Suprapubic skin (tissue), 4 donors: Measurements from ENCODE around the gene SAMD4A.

Experiments
- CTCF ChIP-seq, 2 donors: fragments of 200-600 bp in 1 of 2; fragments of 450-650 bp in 1 of 2; sonication (generic) in 1 of 2; IDR thresholded peaks; one replicate each; pipeline ENCODE4 v1.5.1; 2016 to 2019; ENCODE audit warnings: antibody characterized with exemption in 2 of 2, mild to moderate bottlenecking in 1 of 2, moderate library complexity in 1 of 2
- EP300 ChIP-seq: sonication (generic); formaldehyde crosslinking; IDR thresholded peaks from one replicate; pipeline ENCODE4 v1.6.1; 2017; ENCODE audit warnings: antibody characterized with exemption
- POLR2A ChIP-seq, 2 donors: fragments of 450-650 bp; IDR thresholded peaks; one replicate each; pipeline ENCODE4 v1.6.1; 2017; ENCODE audit warnings: antibody characterized with exemption in 2 of 2, mild to moderate bottlenecking in 2 of 2, moderate library complexity in 2 of 2
- POLR2AphosphoS5 ChIP-seq, 3 donors: sonication (generic); formaldehyde crosslinking; IDR thresholded peaks; one replicate each; pipeline ENCODE4 v1.6.1; 2017; ENCODE audit warnings: antibody characterized with exemption in 3 of 3

- TF ChIP-seq CTCF (IDR thresholded peaks at IDR 0.05) (no peak), POLR2AphosphoS5 (IDR thresholded peaks at IDR 0.05) (no peak), EP300 (no peak), POLR2A (IDR thresholded peaks at IDR 0.05) (no peak)
These were observed 131.6 kb downstream of the SAMD4A start for GRCh38 chr14:54698501-54698900.
